ENCODE data around the gene KPNA2.
A peak's percentile ranks its signal among the peaks of the same experiment; 100 is the strongest.

The KPNA2 gene

GRCh38 chr17:68035523-68036303 is at the start of gene KPNA2:
TSS of gene KPNA2 (plus strand) at chr17:68035735. CDS start at chr17:68037133, 1,398 bp downstream.
- TF ChIP-seq CTCF (IDR thresholded peaks at IDR 0.05) = no peak
- Mint-ChIP-seq H3K36me3 (ENCODE audit: low read depth) (peaks cover 32% of the 10 kb centered on the region), H3K27ac (peak within 1 kb of the TSS; percentile 89), H3K27me3 (ENCODE audit: low read depth, poor library complexity) (peaks cover 5% of the 10 kb centered on the region), H3K9me3 (no peaks in the 10 kb centered on the region), H3K4me3 (peak within 1 kb of the TSS; percentile 97), H3K4me1 (peaks cover 46% of the 10 kb centered on the region)
- peak; percentile 92 for DNase-seq

GRCh38 chr17:67990909-67991308 is 44.6 kb upstream of the KPNA2 start:
- Mint-ChIP-seq H3K27me3 (ENCODE audit: low read depth, poor library complexity) (peaks cover 14% of the 10 kb centered on the region), H3K4me3 (peak overlapping the region; percentile 7), H3K27ac (no peak overlapping the region), H3K36me3 (ENCODE audit: low read depth) (peaks cover 4% of the 10 kb centered on the region), H3K4me1 (peaks cover 34% of the 10 kb centered on the region), H3K9me3 (no peaks in the 10 kb centered on the region)
- no peak for DNase-seq
- TF ChIP-seq CTCF (IDR thresholded peaks at IDR 0.05) = no peak

- H3K9me3 Mint-ChIP-seq = no peaks in the 10 kb centered on the region
- H3K4me1 Mint-ChIP-seq = peaks cover 41% of the 10 kb centered on the region
- TF ChIP-seq CTCF (IDR thresholded peaks at IDR 0.05) = no peak
- peaks cover 4% of the 10 kb centered on the region for H3K36me3 Mint-ChIP-seq (ENCODE audit: low read depth)
- H3K27me3 Mint-ChIP-seq (ENCODE audit: low read depth, poor library complexity) = peaks cover 25% of the 10 kb centered on the region
- peak overlapping the region; percentile 82 for H3K27ac Mint-ChIP-seq
- peak overlapping the region; percentile 98 for H3K4me3 Mint-ChIP-seq
- DNase-seq = no peak
Observed at GRCh38 chr17:67992548-67993152, 42.9 kb upstream of the KPNA2 start.

GRCh38 chr17:67993153-67993997 is 42.2 kb upstream of the KPNA2 start:
- peaks cover 4% of the 10 kb centered on the region for H3K36me3 Mint-ChIP-seq (ENCODE audit: low read depth)
- no peak for TF ChIP-seq CTCF (IDR thresholded peaks at IDR 0.05)
- H3K27me3 Mint-ChIP-seq (ENCODE audit: low read depth, poor library complexity) = peaks cover 31% of the 10 kb centered on the region
- DNase-seq = peak; percentile 86
- H3K4me3 Mint-ChIP-seq = peak overlapping the region; percentile 98
- H3K9me3 Mint-ChIP-seq = peaks cover under 1% of the 10 kb centered on the region
- H3K27ac Mint-ChIP-seq = peak overlapping the region; percentile 82
- peaks cover 41% of the 10 kb centered on the region for H3K4me1 Mint-ChIP-seq

- H3K27me3 Mint-ChIP-seq (ENCODE audit: low read depth, poor library complexity) = peaks cover 36% of the 10 kb centered on the region
- no peak overlapping the region for H3K27ac Mint-ChIP-seq
- H3K36me3 Mint-ChIP-seq (ENCODE audit: low read depth) = peaks cover 4% of the 10 kb centered on the region
- H3K4me1 Mint-ChIP-seq = peaks cover 41% of the 10 kb centered on the region
- H3K9me3 Mint-ChIP-seq = peaks cover 4% of the 10 kb centered on the region
- peak overlapping the region; percentile 87 for H3K4me3 Mint-ChIP-seq
- DNase-seq = no peak
- no peak for TF ChIP-seq CTCF (IDR thresholded peaks at IDR 0.05)
Observed at GRCh38 chr17:67993998-67994361, 41.6 kb upstream of the KPNA2 start.

All from nephron progenitor cell (in vitro differentiated cells).